Choroid plexus epithelial cell (primary cell): Measurements from ENCODE around the gene PLAAT4.
"Not testable (repeated sequence)": the region's sequence is repeated elsewhere in the genome, so short reads cannot be mapped to it uniquely, and the experiment has no call there.

Source experiments
- DNase-seq: peaks from one replicate; pipeline ENCODE4 v3.0.0-alpha.2; 2010; ENCODE audit warnings: low read depth
- H3K4me3 ChIP-seq: 2 replicates; pipeline ENCODE4 v1.5.1; 2011; ENCODE audit warnings: low read depth, mild to moderate bottlenecking, control low read depth, low read length, moderate library complexity
- TF ChIP-seq, protein P1 (sequence below): conservative IDR thresholded peaks from 2 replicates; pipeline ENCODE4 v1.5.1; 2011; ENCODE audit warnings: low read depth, mild to moderate bottlenecking, control low read depth, inconsistent platforms, low read length, moderate library complexity

The PLAAT4 gene

DNA sequence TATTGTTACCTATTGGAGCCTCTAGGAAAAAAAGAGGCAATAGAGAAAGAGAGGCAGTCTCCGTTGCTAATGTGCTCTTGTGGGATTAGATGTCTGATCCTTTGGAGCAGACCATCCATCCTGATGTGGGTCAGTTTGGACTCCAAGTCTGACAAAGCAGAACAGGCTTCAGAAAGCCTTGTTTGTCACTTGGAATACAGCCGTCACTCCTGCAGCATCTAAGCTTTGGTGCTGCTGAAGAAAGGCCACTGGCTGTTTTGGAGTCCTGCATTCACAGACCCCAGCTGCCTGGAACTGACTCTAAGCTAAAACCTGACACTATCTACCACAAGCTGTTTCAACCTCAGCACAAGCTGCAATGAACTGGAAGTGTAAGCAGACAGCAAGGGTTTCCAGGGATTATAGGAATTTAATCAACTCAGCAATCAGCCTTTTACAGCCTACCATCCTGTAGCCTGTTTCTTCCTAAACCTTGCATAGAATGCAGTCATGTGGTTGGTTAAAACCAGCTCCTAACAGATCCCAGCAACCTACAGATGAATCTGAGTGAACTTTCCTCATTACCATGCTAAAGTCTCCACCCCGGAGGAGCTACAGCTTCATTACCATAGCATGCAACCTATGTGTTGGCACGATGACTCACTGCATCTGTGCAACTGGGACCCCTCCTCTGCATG lies 3.7 kb upstream of the PLAAT4 start:
- TF ChIP-seq, protein P1, sequence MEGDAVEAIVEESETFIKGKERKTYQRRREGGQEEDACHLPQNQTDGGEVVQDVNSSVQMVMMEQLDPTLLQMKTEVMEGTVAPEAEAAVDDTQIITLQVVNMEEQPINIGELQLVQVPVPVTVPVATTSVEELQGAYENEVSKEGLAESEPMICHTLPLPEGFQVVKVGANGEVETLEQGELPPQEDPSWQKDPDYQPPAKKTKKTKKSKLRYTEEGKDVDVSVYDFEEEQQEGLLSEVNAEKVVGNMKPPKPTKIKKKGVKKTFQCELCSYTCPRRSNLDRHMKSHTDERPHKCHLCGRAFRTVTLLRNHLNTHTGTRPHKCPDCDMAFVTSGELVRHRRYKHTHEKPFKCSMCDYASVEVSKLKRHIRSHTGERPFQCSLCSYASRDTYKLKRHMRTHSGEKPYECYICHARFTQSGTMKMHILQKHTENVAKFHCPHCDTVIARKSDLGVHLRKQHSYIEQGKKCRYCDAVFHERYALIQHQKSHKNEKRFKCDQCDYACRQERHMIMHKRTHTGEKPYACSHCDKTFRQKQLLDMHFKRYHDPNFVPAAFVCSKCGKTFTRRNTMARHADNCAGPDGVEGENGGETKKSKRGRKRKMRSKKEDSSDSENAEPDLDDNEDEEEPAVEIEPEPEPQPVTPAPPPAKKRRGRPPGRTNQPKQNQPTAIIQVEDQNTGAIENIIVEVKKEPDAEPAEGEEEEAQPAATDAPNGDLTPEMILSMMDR: no peak
- H3K4me3 ChIP-seq: no peak overlapping the region
- no peak for DNase-seq

DNA sequence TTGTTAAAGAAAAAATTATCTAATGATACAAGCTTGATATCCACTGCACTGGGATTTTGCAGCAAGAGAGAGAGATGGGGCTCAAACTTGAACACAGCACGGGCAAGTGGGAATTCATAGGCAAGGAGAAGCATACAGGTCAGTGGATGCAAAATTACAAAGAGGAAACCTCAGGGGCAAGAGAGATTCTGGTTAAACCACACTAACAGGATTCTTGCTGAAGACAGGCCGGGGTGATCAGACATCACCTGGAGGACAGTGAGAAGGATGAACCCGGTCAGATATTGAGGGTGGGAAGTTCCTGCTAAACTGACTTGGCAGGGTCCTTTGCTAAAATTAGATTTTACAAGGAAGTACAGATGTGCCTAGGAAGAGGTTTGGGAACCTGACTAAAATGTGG lies 2.5 kb upstream of the PLAAT4 start:
- no peak for DNase-seq
- H3K4me3 ChIP-seq: no peak overlapping the region
- TF ChIP-seq, protein P1: no peak

DNA sequence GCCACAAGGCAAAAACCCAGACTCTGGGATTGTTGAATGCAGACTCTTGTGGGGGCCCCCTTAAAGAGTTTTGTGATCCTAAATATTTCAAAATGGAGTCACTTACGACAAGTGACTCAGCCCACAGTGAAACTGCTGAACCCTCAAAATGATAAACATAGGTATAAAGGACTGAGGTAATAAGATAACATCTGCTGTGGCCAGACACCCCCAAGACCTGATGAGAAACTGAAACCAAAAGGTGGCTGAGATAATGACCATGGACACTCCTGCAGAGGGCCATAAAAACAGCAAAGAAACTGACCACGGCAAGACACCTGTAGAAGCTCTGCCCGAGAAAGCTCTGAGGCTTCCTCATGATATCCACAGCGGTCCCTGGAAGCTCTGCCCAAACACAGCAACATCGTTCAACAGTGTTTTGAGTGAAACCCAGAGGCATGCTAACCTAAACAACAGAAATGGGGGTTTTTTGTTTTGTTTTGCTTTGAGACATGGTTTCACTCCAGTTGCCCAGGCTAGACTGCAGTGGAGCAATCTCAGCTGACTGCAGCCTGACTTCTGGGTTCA lies 1.6 kb upstream of the PLAAT4 start:
- H3K4me3 ChIP-seq: no peak overlapping the region
- DNase-seq: no peak
- TF ChIP-seq, protein P1: no peak

DNA sequence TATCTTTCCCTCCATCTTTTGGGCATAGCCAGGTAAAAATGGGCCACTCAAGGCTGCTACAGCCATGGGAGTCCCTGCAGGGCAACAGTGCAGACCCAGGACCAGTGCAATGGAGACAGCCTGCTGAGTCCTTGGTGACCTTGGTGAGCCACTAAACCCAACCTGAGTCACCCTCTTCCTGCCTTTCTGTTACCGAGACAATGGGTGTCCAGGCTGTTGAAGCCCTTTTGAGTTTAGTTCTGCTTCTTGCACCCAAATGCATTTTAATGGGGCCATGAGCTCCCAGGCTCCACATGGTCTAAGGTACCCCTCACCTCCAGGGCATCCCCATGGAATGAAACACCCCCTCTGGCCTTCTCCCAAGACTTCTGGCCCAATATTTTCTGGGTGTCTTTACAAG lies 874 bp upstream of the PLAAT4 start:
- no peak overlapping the region for H3K4me3 ChIP-seq
- TF ChIP-seq, protein P1: no peak
- no peak for DNase-seq

DNA sequence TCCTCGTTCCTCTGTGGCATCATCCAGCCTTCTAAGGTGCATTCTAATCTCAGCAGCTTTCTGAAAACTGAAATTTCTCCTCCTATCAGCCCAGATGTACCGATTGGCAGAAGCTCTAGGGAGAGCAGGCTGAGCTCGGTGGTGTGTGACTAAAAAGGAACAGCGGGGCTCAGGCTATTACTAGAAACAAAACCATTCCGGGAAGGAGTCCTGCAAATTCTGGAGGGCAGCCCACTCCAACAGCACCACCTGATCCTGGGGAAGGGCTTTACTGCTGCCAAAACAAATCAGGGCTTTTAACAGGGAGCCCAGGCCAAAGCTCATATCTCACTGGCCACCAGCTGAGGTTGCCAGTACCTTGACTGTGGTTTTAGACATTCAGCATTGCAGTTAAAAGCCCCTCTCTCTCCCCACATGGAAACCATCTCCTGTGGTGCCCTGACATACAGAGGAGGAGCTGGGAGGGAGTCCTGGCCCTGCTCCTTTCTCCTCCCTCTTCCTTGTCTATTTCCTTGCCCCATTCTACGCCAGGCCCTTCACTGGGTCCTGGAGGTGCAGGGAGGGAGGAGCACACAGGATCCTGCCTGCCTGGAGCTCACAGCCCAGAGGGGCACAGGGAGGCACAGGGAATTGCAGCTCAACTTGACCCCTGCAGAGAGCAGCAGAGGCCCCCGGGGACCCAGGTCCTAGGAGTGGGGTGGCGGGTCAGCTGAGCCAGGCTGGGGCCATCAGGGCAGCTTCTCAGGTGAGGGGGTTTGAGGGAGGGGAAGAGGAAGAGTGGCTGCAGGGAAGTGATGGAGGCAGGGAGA lies 889 bp downstream of the PLAAT4 start:
- TF ChIP-seq, protein P1: no peak
- peak overlapping the region; percentile 48 for H3K4me3 ChIP-seq
- peak; percentile 94 for DNase-seq

DNA sequence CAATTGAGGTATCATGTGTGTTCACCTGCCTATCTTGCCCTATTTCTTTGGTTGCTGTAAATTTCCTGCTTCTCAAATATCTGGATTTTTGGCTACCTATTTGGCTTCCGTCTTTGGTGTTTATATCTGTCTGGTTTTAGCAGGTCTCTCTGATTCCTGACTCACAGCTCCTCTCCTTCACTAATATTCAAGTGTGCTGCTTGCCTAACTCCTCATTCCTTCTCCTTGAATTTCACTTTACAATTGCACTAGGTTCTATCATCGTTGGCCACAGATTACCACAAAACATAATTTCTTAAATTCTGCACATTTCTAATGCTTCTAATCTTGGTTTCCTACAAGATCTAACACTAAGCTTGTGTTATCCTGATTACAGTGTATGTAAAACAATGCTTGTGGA lies 5.9 kb downstream of the PLAAT4 start:
- DNase-seq, H3K4me3 ChIP-seq: not testable (repeated sequence)

DNA sequence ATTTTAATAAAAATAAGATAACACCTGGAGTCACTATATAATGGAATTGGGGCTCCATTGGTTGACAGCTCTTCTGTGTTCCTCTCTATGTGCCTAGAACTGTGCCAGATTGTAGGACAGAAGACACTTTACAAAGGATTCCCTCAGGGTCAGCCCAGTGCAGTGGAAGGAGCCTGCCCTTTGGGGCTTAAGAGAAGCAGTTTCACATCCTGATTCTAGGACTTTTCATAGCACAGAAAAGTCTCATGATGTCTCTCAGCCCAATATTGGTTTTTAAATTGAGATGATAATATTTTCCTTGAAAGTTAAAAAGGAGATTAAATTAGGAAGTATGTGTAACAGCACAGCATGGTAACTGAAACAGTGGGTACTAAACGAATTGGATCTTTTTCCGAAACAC lies 7.1 kb downstream of the PLAAT4 start:
- TF ChIP-seq, protein P1: no peak
- H3K4me3 ChIP-seq: no peak overlapping the region
- no peak for DNase-seq
